AG04449 (cell line): Measurements from ENCODE around the gene SGSM2.

ENCODE experiments used
- CTCF ChIA-PET: fragments of 350-600 bp; formaldehyde crosslinking; extraction: SDS; loops from one replicate; lab custom pipeline; 2021; ENCODE audit warnings: antibody characterized with exemption; lab: Yijun Ruan, JAX
- POLR2A ChIA-PET: fragments of 400-600, 350-600 bp; formaldehyde crosslinking; extraction: SDS; loops from one replicate; lab custom pipeline; 2020; ENCODE audit warnings: antibody characterized with exemption, inconsistent platforms; lab: Yijun Ruan, JAX
- DNase-seq: peaks from one replicate; pipeline ENCODE4 v3.0.0-alpha.2; 2010; ENCODE audit warnings: low read depth, low spot score
- H3K4me3 ChIP-seq: 2 replicates; pipeline ENCODE4 v1.5.1; 2011; ENCODE audit warnings: low read depth, mild to moderate bottlenecking, control low read depth, low read length
- TF ChIP-seq, protein P1 (sequence below): IDR thresholded peaks from one replicate; pipeline ENCODE4 v1.5.1; 2011; ENCODE audit warnings: mild to moderate bottlenecking, moderate library complexity, low read length, control low read depth, inconsistent platforms; ENCODE audit not compliant: insufficient read depth; ENCODE audit errors: missing control alignments

The SGSM2 gene

GRCh38 chr17:2410951-2411350 is 73.7 kb downstream of the SGSM2 start:
- ChIA-PET CTCF (interaction anchor here (1.2 to 23.1 kb wide), 5 partner anchors 19 to 62 kb away, joined by 3 to 871 read pairs (median 4); no protein-coding TSS in a partner anchor), POLR2A (interaction anchor here (1.1 kb wide), 1 partner anchor 11 kb away, joined by 3 read pairs; no protein-coding TSS in a partner anchor)
- no peak overlapping the region for H3K4me3 ChIP-seq
- DNase-seq = no peak
- TF ChIP-seq, protein P1, sequence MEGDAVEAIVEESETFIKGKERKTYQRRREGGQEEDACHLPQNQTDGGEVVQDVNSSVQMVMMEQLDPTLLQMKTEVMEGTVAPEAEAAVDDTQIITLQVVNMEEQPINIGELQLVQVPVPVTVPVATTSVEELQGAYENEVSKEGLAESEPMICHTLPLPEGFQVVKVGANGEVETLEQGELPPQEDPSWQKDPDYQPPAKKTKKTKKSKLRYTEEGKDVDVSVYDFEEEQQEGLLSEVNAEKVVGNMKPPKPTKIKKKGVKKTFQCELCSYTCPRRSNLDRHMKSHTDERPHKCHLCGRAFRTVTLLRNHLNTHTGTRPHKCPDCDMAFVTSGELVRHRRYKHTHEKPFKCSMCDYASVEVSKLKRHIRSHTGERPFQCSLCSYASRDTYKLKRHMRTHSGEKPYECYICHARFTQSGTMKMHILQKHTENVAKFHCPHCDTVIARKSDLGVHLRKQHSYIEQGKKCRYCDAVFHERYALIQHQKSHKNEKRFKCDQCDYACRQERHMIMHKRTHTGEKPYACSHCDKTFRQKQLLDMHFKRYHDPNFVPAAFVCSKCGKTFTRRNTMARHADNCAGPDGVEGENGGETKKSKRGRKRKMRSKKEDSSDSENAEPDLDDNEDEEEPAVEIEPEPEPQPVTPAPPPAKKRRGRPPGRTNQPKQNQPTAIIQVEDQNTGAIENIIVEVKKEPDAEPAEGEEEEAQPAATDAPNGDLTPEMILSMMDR = no peak

DNA sequence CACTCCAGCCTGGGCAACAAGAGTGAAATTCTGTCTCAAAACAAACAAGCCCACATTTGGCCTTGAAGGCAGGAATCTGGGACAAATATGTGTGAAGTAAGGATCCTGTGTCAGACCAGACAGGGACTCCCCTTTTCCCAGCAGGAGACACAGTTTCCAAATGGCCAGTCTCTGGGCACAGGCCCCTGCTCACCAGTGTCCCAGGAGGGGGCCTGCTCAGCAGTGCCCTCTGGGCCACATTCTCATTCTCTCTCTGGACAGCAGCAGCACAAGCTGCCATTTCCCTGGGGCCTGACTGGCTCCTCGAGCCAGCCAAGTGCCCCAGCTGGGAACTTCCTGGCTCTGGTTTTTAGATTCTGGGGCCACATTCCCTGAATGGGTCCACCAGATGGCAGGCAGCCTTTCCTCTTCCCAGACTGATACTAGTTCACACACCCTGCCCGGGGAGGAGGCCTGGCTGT is 75.3 kb downstream of the SGSM2 start:
- DNase-seq = no peak
- ChIA-PET POLR2A (interaction anchor here (0.9 kb wide), 1 partner anchor 30 kb away, joined by 3 read pairs; no protein-coding TSS in a partner anchor), CTCF (interaction anchor here (0.9 to 23.1 kb wide), 10 partner anchors 8 to 76 kb away, joined by 3 to 871 read pairs (median 4); partner anchors contain the start of gene TSR1)
- TF ChIP-seq, protein P1 = peak; percentile 6
- no peak overlapping the region for H3K4me3 ChIP-seq

GRCh38 chr17:2414446-2415064 is 77.3 kb downstream of the SGSM2 start:
- no peak overlapping the region for H3K4me3 ChIP-seq
- ChIA-PET CTCF (interaction anchor here (2.5 to 23.1 kb wide), 6 partner anchors 10 to 78 kb away, joined by 10 to 871 read pairs (median 66); partner anchors contain the start of genes SGSM2 and TSR1), POLR2A (no interaction called here)
- no peak for DNase-seq
- TF ChIP-seq, protein P1 = no peak

DNA sequence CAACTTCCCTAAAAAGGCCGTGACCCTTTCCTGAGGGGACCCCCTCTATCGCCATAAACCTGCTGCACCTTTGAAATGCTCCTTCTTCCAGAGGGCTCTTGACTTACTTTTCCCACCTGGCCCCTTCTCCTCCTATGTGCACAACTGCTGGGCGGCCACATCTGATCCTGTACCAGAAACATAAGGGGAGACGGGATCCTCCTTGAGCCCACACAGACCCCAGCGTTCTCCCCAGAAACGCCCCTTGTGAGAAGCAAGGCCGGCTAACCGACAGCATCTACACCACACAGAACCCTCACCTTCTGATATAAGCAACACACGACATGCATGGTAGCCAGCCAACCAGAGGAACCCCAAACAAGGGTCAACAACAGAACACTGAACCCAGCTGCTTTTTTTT is 77.8 kb downstream of the SGSM2 start:
- POLR2A ChIA-PET = interaction anchor here (1.5 to 1.6 kb wide), 3 partner anchors 22 to 79 kb away, joined by 3 to 17 read pairs (median 5); partner anchors contain the start of gene TSR1
- no peak overlapping the region for H3K4me3 ChIP-seq
- DNase-seq = no peak
- TF ChIP-seq, protein P1 = no peak
- CTCF ChIA-PET = interaction anchor here (0.9 to 23.1 kb wide), 17 partner anchors 9 to 362 kb away, joined by 3 to 871 read pairs (median 13); partner anchors contain the start of genes SGSM2 and TSR1

DNA sequence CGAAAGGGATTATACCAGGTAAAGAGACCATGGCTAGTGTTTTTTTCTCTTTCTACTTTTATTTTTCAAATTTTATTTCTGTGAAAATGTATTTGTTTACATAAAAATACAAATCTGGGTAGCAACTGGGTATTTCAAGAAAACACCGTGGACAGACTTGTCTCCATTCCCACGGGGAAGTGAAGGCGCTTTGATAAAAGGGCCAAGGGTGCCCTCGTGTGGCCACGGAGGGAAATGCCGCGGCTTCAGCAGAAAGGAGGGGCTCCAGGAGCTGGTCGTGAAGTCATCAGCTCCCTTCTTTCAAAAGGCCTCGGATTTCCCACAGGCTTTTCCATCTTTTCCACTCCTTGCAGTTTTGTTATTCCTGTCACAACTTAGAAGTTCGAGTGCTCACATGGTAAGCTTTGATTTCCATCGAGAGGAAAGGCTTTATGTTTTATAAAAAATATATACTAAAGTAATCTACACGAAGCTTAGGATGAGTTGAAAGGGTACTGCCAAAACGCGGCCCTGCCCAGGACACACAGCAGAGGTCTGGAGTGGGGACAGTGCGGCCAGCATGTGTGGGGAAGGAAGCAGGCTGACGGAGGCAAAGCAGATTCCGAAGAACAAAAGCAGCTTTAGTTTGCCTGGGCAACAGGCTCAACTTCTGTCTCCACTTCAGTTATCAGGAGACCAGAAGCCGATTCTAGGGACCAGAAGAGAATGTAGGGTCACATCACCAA is 78.9 kb downstream of the SGSM2 start:
- ChIA-PET CTCF (interaction anchor here (0.7 to 23.1 kb wide), 42 partner anchors 8 to 536 kb away, joined by 3 to 871 read pairs (median 4); partner anchors contain the start of genes HIC1, SGSM2, SMG6 and SRR), POLR2A (interaction anchor here (0.6 to 1.6 kb wide), 8 partner anchors 10 to 80 kb away, joined by 3 to 17 read pairs (median 3); partner anchors contain the start of genes SGSM2 and TSR1)
- TF ChIP-seq, protein P1 = peak; percentile 92
- no peak overlapping the region for H3K4me3 ChIP-seq
- no peak for DNase-seq

DNA sequence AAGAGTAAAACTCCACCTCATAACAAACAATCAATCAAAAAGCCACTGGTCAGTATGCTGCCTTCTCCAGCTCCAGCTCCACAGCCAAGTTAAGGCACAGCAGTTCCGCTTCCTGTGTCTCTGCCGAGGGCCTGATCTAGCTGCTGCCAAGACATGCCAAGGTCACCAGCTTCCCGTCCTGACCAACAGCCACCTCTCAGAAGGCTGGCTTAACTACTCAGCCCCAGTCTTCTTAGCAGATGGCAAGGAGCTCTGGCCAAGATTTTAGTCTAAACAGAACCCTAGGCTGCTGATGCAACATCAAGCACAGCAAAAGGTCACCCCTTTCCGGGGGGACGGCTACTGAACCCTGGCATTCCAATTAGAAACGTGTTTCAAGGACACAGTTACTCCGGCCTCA is 81.3 kb downstream of the SGSM2 start:
- no peak for DNase-seq
- TF ChIP-seq, protein P1 = no peak
- CTCF ChIA-PET = interaction anchor here (0.6 to 23.1 kb wide), 13 partner anchors 9 to 256 kb away, joined by 3 to 871 read pairs (median 4); no protein-coding TSS in a partner anchor
- POLR2A ChIA-PET = no interaction called here
- H3K4me3 ChIP-seq = no peak overlapping the region
